Measurements from ENCODE around the gene UBR4. TPM values are rescaled to one million over a fixed set of nuclear protein-coding genes. Genes with fewer than 3 reads are reported as not detected.

The UBR4 gene
- total RNA-seq, 1 experiment from 2014 or later: 86.1 TPM

DNA sequence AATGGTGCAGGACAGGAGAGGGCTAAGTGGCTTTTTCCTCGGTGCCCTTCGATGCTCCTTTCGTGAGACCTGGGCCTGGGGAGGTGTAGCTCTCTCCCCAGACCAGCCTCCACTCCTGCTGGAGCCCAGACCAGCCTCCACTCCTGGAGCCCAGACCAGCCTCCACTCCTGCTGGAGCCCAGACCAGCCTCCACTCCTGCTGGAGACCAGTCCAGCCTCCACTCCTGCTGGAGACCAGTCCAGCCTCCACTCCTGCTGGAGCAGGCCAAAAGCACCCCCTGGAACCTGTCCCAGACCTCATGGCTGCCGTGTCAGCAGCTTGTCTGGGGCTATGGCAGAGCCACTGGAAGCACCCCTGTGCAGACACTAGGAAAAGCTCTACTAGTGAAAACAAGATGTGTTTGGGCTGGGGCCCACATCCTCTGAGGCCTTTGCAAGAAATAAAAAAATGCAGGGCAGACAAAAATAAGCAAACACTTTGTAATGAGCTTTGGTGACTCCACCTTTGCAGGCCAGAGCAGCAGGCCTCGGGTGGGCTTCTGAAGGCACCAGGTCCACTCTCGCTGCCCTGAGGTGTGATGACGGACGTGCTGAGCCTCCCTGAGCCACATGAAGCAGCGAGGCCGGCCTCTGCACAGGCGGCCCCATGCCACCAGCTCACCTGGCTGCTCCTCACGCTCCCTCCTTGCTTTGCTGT is 137.6 kb downstream of the UBR4 start:
- DNase-seq (ENCODE audit: low read depth): no peak

DNA sequence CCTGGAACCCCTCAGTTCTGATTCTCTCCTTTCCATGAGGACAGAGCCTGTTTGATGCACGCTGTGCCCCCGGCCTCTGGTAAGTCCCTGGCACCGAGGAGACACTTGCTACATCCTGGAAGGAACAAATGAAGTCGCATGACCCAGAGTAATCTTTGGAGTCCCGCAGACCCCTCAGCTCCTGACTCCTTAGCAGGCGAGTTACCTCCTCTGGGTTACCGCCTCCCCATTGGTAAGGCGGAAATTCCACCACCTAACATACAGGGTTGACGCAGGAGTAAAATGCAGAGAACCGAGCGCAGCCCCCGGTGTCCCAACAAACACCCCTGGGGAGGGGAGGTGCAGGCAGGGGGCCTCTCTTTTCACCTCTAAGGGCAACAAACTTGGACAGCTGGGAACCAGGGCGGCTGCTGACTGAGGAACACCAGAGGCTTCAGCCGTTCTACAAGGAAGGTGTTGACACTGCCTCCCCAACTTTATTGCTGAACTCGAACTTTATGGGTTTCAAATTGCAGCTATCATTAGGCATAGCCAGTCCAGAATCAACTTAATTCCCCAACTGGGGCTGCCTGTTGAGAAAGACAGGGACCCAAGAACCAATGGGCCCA is 138.3 kb downstream of the UBR4 start:
- no peak for DNase-seq (ENCODE audit: low read depth)

DNA sequence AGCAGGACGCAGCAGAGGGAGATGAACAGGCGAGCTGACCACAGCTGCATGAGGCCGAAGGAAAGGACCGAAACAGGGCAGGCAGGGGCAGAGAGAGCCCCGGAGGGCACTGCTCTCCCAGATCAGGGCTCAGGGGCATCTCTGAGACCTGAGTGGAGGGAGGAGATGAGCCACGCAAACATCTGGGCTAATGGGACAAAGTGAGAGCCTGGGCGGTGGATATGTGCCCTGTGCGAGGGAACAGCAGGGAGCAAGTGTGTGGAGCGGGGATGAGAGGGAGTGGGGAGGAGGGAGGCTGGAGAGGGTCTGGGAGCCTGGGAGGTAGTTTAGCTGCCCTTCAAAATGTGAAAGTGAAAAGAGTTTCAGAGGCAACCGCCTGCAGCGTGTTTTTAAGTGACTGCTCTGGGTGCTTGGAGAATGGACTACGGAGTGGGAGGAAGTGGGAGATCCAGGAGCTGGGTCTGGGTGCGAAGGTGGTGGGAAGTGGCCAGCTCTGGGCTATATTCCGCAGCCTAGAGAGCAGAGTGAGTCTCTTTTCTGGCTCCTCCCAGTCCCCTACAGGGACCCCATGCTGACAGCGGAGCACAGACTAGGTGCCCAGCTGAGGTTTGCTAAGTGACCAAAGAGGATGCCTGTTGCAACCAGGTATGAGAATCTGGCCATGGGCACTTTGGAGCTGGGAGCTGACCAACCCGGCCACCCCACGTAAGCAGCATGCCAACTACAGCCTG is 139.0 kb downstream of the UBR4 start:
- no peak for DNase-seq (ENCODE audit: low read depth)

DNA sequence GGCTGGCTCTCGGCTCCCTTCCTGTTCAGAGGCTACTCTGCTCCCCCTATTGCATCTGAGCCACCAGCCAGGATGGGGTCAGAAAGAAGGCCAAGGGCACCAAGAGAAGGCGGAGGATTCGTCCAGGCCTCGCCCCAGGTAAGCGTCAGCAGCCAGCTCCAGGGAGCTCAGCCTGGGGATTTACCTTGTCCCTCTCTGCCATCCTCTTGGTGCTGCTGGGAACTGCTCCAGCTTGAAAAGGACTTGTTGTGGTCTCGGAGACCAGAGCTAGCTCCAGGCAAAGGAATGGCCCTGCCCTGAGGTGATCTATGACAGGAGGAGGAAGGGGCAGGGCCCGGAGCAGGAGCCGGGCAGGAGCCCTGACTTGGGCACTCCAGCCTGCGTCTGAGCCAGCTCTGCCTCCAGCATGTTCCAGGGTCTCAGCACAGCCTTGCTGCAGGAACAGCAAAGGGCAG is 139.8 kb downstream of the UBR4 start:
- peak; percentile 60 for DNase-seq (ENCODE audit: low read depth)

DNA sequence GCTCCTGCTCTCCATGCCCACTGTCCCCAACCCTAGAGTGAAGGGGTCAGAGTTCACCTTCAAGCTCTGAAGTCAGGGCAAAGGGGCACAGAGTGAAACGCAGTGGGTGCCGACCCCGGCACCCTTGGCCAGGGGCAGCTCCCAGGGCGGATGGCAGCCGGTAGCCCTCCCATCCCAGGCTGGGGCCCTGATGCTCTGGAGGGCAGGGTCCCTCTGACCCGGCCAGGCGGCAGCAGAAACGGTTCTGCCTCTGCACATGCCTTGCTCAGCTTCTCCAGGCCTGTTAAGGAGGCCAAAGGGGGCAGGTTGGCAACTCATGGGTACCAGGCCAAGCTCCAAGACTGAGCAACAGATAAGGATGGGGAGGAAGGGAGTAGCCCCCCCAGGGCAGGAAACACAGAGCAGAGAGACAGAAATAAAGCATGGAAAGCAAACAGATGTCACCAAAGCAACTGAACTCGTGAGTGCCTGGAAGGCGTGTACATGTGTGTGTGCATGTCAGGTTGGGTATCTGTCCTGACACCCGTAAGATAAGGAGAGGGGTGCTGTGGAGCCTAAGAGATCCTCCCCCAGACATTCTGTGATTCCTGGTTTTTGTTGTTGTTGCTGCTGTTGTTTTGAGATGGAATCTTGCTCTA is 141.3 kb downstream of the UBR4 start:
- DNase-seq (ENCODE audit: low read depth): peak; percentile 52

DNA sequence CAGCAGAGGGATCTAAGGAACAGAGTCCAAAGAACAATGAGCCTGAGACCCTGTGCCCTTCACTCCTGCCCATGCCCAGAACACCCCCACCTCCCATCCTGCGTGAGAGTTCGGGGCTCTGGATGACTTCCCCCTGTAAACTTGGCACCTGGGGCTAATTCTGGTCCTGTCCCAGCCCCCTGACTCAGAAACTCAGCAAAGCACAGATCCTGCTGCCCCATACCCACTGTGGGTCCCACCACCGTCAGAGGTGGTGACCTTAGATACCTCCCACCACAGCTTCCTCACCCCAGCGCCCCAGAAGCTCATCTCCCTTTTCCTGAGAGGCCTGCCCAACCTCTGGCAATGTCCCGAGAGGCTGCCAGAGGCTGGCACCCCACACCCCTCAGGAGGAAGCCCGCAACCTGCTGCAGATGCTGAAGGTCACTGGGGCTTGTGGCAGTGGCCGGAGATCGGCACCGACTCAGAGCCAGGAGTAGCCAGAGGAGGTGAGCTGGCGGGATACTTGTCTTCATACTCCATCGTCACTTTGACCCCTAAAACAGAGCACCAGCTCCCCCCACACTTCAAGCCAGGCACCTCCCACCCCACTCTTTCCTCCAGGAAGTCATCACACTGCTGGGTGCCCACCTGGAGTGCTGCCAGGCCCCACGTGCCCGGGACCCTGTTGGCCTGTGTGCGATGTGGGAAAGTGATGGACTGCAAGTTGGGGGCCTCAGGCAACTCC is 142.0 kb downstream of the UBR4 start:
- peak; percentile 31 for DNase-seq (ENCODE audit: low read depth)

DNA sequence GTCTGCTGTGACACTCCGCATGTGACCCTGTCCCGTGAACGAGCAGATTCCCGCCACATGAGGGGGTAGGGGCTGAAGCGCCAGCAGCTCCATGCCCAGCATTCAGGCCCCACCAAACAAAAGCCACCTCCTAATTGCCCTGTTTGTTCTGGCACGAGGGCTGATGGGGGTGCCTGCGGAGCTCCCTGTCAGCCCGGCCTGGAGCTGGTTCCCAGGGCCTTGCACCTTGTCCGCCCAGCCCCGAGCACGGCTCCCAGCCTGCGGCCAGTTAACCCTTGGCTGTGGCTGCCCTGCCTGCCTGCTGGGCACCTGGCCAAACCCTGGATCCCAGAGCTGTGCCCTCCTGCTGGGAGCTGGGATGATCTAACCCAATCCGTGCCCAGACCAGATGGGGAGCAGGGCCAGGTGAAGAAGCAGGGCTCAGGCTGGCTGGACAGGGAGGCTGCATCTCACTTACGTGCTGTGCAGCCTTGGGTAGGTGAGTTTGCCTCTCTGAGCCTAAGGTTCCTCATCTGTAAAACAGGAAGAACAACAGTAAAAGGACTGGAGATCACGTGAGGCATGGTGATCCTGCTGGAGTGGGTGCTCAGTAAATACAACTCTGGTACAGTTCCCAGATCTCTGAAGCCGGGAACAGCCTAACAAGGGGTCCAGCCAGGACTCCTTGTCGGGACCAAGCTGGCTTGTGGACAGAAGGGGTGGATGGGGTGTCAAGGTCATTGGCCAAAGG is 142.7 kb downstream of the UBR4 start:
- DNase-seq (ENCODE audit: low read depth): peak; percentile 84

DNA sequence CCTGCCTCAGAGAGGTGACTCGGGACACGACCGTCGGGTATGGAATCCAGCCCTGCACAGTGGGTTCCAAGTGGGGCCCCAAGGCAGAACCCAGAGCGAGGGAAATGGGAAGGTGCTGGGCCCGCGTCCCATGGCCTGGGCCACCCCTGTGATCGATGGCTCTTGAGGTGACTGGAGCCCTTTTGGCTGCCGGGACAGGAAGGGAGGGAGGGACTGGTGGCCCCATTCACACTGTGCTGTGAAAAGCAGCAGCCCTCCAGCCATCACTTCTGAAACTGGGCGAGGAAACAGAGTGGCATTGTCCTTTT is 143.2 kb downstream of the UBR4 start:
- no peak for DNase-seq (ENCODE audit: low read depth)

DNA sequence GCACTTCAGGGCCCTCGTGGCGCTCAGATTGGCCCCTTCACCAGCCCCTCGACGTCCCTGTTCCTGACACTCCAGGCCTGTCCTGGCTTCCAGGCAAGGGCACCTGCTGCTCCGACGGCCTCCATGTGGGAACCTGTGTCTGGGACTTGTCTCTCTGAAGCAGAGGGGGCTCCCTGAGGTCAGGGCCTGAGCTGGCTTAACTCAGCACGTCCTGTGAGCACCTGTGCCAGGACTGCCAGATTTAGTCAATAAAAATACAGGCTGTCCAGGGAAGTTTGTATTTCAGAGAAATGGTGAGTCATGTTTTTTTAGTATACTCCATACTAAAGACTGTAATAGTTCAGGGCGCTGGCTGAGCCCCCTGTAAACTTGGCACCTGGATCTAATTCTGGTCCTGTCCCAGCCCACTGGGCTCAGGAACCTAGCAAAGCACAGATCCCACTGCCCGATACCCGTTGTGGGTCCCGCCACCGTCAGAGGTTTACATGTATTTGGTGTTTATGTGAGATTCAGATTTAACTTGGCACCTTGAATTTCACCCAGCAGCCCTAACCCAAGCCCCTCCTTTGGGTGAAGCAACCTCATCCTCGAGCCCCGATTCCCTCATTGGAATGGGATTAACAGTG is 143.7 kb downstream of the UBR4 start:
- DNase-seq (ENCODE audit: low read depth): peak; percentile 65

DNA sequence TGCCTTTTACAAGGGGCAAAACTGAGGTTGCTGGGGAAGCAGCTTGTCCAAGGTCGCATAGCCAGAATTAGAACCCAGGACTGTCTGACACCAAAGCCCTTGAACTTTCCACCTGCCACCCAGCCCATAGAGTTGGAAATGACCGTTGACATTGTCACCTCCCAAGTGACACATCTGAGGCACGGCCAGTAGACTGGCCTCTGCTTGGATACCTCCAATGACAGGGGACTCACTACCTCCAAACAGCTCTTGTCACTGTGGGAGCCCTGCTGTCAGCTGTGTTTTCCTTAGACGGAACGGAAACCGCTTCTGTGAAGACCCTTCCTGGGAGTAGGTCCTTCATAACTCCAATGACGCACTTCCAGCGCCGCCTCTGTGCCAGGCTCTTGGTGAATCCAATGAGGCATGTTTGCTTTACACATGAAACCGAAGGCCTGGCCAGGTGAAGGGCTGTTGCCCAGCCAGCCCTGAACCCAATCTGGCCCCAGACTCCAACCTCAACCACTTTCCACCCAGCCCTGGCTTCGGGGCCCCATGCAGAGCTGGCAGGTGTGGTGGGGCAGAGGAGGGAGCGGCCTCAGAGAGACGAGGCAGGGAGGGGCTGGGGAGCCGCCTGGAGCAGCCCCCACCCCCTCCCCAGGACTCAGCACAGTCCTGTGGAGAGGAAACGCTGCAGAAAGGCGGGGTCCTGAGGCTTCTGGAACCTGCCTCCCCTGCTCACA is 144.4 kb downstream of the UBR4 start:
- DNase-seq (ENCODE audit: low read depth): no peak

DNA sequence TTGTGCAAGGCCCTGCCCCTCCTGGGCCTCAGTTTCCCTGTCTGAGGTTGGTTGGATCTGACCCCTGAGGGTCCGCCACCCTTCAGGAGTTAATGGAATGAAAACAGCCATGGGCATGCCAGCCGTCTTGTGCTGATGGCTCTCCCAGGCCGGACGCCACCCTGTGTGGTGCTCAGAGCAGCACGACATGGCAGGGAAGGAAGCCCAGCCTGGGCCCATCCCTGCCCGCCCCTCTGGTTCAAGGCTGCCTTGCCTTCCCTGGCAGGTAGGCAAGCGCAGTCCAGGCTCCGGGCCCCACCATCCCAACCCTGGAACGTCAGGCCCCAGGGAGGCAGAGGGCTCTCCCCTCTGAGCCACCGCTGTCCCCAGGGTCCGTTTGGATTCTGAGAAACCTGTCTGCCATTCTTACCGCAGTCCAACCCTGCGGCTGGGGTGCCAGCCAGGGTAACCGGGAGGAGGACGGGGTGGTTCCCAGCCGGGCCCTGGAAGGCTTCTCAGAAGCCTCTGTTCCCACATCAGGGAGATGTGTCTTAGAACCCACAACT is 145.1 kb downstream of the UBR4 start:
- no peak for DNase-seq (ENCODE audit: low read depth)

DNA sequence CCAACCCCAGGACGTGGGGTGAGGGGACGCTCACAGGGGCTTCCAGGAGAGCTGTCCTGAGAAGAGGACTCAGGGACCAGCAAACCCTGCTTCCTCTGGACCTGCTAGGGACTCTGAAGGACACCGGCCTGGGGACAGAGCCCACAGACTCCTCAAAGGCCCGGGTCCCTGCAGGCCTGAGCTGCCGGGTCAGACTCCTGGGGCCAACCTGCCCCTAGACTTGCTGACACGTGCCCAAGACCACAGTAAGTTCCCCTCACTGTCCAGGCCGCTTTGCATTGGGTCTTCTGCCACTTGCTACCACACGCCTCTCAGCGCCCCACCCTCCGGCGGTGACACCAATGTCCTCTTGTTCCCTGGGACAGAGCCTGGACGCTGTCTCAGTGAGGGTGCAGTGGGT is 146.9 kb downstream of the UBR4 start:
- DNase-seq (ENCODE audit: low read depth): no peak

DNA sequence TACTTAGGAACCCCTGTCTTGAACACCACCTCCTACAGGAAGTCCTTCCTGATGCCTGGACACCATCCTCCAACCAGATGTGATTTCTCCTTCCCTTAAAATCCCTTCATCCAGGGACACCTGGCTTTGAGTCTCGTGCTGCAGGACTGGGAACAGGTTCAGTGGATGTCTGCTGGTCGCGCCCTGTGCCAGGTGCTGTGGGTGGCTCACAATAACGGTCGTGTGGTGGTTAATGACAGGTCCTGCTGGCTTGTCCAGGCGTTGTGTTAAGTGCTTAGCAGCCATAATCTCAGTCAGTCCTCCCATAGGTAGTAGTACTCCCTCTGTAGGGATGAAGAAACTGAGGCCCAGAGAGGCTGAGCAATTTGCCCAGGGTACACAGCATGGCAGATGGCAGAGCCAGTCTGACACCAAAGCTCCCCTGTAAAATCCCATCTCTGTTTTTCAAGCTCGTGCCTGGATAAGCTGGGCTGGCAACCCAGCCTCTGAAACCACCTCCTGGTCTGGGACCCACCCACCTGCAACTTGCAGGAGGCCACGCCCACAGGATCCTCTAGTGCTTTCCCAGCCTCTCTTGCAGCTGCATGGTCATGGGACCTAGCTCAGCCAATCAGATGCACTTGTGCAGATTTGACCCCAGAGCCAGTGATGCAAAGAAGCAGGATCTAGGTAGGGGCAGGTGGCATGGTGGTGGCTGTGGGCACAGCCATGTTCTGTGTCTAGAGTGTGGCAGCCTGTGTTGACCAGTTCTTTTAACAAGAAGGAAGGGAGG is 147.6 kb downstream of the UBR4 start:
- DNase-seq (ENCODE audit: low read depth): no peak

DNA sequence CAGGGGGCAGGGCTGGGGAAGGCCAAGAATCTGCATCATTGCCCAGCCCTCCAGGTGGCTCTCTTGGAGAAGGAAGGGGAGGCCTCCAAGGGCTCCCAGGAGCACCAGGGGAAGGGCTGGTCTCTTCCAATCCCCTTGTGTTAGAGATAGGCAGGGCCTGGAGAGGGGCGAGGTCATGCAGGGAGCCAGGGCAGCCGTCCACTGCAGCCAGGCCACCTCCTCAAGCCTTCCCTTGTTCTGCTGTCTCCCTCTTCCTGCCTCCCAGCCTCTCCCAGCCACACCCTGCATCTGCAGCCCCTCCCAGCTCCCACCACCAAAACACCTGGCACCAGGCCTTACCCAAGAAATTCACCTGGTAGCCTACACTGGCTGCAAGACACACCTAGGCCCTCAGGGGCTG is 148.3 kb downstream of the UBR4 start:
- no peak for DNase-seq (ENCODE audit: low read depth)

DNA sequence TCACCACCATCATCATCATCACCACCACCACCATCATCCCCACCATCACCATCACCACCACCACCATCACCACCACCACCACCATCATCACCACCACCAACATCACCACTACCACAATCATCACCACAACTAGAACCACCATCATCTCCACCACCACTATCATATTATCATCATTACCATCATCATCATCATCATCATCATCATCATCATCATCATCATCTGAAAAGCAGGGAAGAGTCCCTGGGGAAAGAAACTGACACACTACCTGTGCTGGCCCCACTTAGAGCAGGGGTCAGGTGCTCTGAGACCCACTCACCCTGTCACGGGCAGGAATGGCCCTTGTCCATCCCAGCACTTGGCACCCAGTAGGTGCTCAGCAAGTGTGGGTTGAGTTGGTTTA is 148.7 kb downstream of the UBR4 start:
- no peak for DNase-seq (ENCODE audit: low read depth)

DNA sequence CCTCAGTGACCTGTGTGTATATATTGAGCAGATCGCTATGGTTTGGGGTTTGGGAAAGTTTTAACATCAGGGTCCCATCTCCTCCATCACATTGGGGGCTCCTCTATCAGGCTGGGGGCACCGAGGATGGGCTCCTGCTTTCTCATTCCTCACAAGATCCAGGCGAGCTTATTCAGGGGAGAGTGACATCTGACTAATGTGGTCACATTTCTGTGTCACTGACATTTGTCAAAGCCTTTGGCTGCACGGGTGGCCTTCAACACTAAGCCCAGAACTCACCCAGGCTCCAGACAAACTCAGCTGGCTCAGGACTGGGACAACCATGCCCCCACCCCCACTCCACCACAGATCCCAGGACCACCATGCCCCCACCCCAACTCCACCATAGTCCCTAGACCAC is 150.3 kb downstream of the UBR4 start:
- no peak for DNase-seq (ENCODE audit: low read depth)

DNA sequence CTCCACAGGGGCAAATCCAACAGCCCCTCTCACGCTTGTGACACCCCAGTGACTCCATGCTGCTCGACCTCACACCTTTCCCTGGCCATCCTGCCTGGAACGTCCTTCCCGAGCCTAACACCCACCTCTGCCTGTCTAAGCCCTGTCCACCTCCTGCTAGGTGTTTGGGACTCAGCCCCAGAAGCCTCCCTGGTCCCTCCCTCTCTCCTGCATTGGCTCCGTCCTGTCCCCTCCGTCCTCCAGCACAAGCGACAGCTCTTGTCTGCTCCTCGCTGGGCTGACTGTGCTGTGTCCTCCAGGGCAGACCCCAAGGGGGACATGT is 151.6 kb downstream of the UBR4 start:
- DNase-seq (ENCODE audit: low read depth): no peak

DNA sequence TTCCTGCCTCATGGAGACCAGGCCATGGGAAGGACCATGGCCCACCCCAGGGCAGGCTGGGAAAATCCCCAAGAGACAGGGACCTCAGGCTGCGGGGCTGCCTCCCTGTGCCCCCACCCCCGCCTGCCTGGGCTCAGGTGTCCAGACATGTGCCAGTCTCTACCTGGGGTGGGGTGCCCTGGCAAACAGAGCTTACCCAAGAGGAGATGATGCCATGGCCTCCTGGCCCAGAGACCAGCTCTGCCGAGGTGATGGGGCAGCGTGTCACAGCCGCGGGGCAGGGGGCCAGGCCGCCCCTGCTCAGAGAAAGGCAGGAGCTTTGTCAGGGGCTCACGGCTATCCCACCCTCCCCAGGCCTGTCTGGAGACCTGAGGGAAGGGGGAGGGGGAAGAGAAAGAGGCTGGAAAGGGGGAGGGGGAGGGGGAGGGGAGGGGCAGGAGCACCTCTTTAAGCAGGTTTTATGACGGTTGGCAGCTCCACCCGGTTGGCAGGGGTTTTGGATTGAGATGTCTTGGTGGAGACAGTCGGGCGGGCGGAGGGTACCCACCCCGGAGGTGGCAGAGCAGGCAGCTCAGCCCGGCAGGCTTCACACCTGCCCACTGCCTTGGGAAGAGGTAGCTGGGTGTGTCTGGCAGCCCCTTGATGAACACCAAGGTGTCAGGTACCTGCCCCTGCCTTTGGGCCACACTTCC is 152.1 kb downstream of the UBR4 start:
- no peak for DNase-seq (ENCODE audit: low read depth)

Measured in M059J (cell line).